GM12878 (cell line): Measurements from ENCODE around the gene RBPJ. TPM values are rescaled to one million over a fixed set of nuclear protein-coding genes. Genes with fewer than 3 reads are reported as not detected.

Experiments used
- ATAC-seq: fragments of 200-7000 bp; cut with Tn5 transposase; 3 replicates; pipeline ENCODE4 v1.9.1; 2020; ENCODE audit warnings: mild to moderate bottlenecking, moderate library complexity
- BruUV-seq: library from RNA; stranded (reverse); fragments of 400-500 nt; replicated peaks from 2 replicates; lab custom pipeline; 2021; lab: Mats Ljungman, UMichigan
- CTCF ChIA-PET: fragments of 300-600 bp; sonication (Branson Sonifier 250); formaldehyde crosslinking; extraction: SDS; loops from one replicate; lab custom pipeline; 2021; ENCODE audit warnings: inconsistent platforms; lab: Yijun Ruan, JAX
- POLR2A ChIA-PET: fragments of 350-600 bp; formaldehyde crosslinking; extraction: SDS; loops from one replicate; lab custom pipeline; 2021; ENCODE audit warnings: inconsistent platforms; lab: Charles Lee
- RAD21 ChIA-PET: fragments of 300-600 bp; sonication (Branson Sonifier 250); formaldehyde crosslinking; loops from one replicate; lab custom pipeline; 2023; ENCODE audit warnings: antibody characterized with exemption; ENCODE audit not compliant: unreplicated experiment; lab: Charles Lee
- SMC1A ChIA-PET: fragments of 300-600 bp; sonication (Branson Sonifier 250); formaldehyde crosslinking; loops from one replicate; lab custom pipeline; 2023; ENCODE audit not compliant: unreplicated experiment, uncharacterized antibody; lab: Charles Lee
- DNase-seq: peaks from one replicate; pipeline ENCODE4 v3.0.0-alpha.2; 2011; ENCODE audit warnings: low read depth, low spot score
- FAIRE-seq: peaks from 3 replicates; lab custom pipeline; 2011; peaks lifted over from hg19 to GRCh38; lab: Jason Lieb, UNC
- H2AFZ ChIP-seq: 2 replicates; pipeline ENCODE4 v1.6.0; 2011; ENCODE audit warnings: low read depth, low read length, control low read depth; ENCODE audit not compliant: control insufficient read depth
- H3K27ac ChIP-seq: 2 replicates; pipeline ENCODE4 v1.5.1; 2011; ENCODE audit warnings: control low read depth; ENCODE audit not compliant: control insufficient read depth, insufficient read depth
- H3K27me3 ChIP-seq, 2 experiments: replicated peaks in 1 of 2; 2 replicates each; pipeline versions ENCODE4 v1.6.0 to v1.6.1; 2011; ENCODE audit warnings: low read length in 1 of 2; ENCODE audit not compliant: control insufficient read depth in 2 of 2, insufficient read depth in 2 of 2
- H3K36me3 ChIP-seq, 2 experiments: 2 replicates each; pipeline ENCODE4 v1.5.1; 2011; ENCODE audit warnings: low read length in 1 of 2; ENCODE audit not compliant: control insufficient read depth in 2 of 2, insufficient read depth in 2 of 2
- H3K4me1 ChIP-seq: 2 replicates; pipeline ENCODE4 v1.6.1; 2011; ENCODE audit warnings: mild to moderate bottlenecking, low read length, moderate library complexity, mixed read lengths; ENCODE audit not compliant: control insufficient read depth, insufficient read depth
- H3K4me2 ChIP-seq: 2 replicates; pipeline ENCODE4 v1.6.0; 2011; ENCODE audit warnings: control low read depth; ENCODE audit not compliant: control insufficient read depth, insufficient read depth
- H3K4me3 ChIP-seq: fragments of 200-600 bp; sonication (generic); 2 replicates; pipeline ENCODE4 v1.5.1; 2016
- H3K79me2 ChIP-seq: 2 replicates; pipeline ENCODE4 v1.6.0; 2011; ENCODE audit warnings: low read length; ENCODE audit not compliant: control insufficient read depth, insufficient read depth
- H3K9ac ChIP-seq: 2 replicates; pipeline ENCODE4 v1.8.0; 2011; ENCODE audit warnings: low read length, control low read depth, mixed read lengths; ENCODE audit not compliant: control insufficient read depth, insufficient read depth
- H3K9me3 ChIP-seq: replicated peaks from 3 replicates; pipeline ENCODE4 v1.5.1; 2011; ENCODE audit warnings: mild to moderate bottlenecking, low read length; ENCODE audit not compliant: control insufficient read depth, insufficient read depth
- H4K20me1 ChIP-seq: 2 replicates; pipeline ENCODE4 v1.6.0; 2011; ENCODE audit not compliant: control insufficient read depth, insufficient read depth
- ATF7 ChIP-seq: fragments of 450-650 bp; IDR thresholded peaks from 2 replicates; pipeline ENCODE4 v1.6.1; 2016; ENCODE audit warnings: low read depth, mild to moderate bottlenecking
- CBFB ChIP-seq: IDR thresholded peaks from 2 replicates; pipeline ENCODE4 v1.6.1; 2016; ENCODE audit warnings: antibody characterized with exemption, low read depth
- FOXK2 ChIP-seq: fragments of 450-650 bp; IDR thresholded peaks from 2 replicates; pipeline ENCODE4 v1.6.1; 2017; ENCODE audit warnings: mild to moderate bottlenecking, moderate library complexity
- HCFC1 ChIP-seq: fragments of 150-350 bp; IDR thresholded peaks from 2 replicates; pipeline ENCODE4 v1.6.1; 2014; ENCODE audit warnings: low read length
- HDAC6 ChIP-seq: fragments of 200-600 bp; sonication (generic); IDR thresholded peaks from one replicate; pipeline ENCODE4 v1.8.0; 2017; ENCODE audit warnings: antibody characterized with exemption; ENCODE audit not compliant: unreplicated experiment
- MEF2B ChIP-seq: fragments of 450-650 bp; IDR thresholded peaks from 2 replicates; pipeline ENCODE4 v1.6.1; 2018; ENCODE audit warnings: mild to moderate bottlenecking, moderate library complexity; ENCODE audit not compliant: partially characterized antibody, poor library complexity, severe bottlenecking
- NKRF ChIP-seq: fragments of 450-650 bp; conservative IDR thresholded peaks from 2 replicates; pipeline ENCODE4 v1.6.1; 2017; ENCODE audit warnings: mild to moderate bottlenecking, moderate library complexity
- NR2C2 ChIP-seq: IDR thresholded peaks from 2 replicates; pipeline ENCODE4 v1.6.1; 2011; ENCODE audit warnings: borderline replicate concordance, low read depth; ENCODE audit not compliant: control insufficient read depth, insufficient read length
- TCF3 ChIP-seq: IDR thresholded peaks from 2 replicates; pipeline ENCODE4 v1.6.1; 2012; ENCODE audit warnings: low read depth, mild to moderate bottlenecking, low read length, borderline replicate concordance; ENCODE audit not compliant: insufficient read depth
- ZBED1 ChIP-seq: IDR thresholded peaks from 2 replicates; pipeline ENCODE4 v1.6.1; 2016; ENCODE audit warnings: borderline replicate concordance
- ZBTB11 ChIP-seq: fragments of 450-650 bp; formaldehyde crosslinking; IDR thresholded peaks from 2 replicates; pipeline ENCODE4 v1.5.0; 2022; ENCODE audit warnings: mild to moderate bottlenecking, missing genetic modification characterization
- ZNF622 ChIP-seq: fragments of 450-650 bp; IDR thresholded peaks from 2 replicates; pipeline ENCODE4 v1.6.1; 2017; ENCODE audit warnings: mild to moderate bottlenecking, inconsistent platforms
- ZZZ3 ChIP-seq: IDR thresholded peaks from 2 replicates; pipeline ENCODE4 v1.6.1; 2011; ENCODE audit warnings: low read depth; ENCODE audit not compliant: control insufficient read depth, insufficient read length
- WGBS: methylation state at CpG from one replicate; pipeline ENCODE4 v1.1.6; 2016; ENCODE audit warnings: low lambda C conversion rate; ENCODE audit not compliant: insufficient replicate concordance, insufficient coverage; ENCODE audit errors: missing lambda C conversion rate; 5-methylcytosine and 5-hydroxymethylcytosine counted together
- in situ Hi-C: fragments of 300-500 bp; cut with MboI; formaldehyde crosslinking; loops from 9 replicates; pipeline ENCODE4 v1.14.3; 2018; ENCODE audit warnings: mixed read lengths
- intact Hi-C: fragments of 100-400 bp; cut with micrococcal nuclease; formaldehyde crosslinking; loops from one replicate; pipeline ENCODE4 v1.14.2; 2022; ENCODE audit not compliant: unreplicated experiment
- polyA plus RNA-seq, 11 experiments: library from polyadenylated mRNA; depleted of rRNA in 4 of 11; unstranded in 6 of 11; stranded (reverse) in 5 of 11; fragments of >200 nt; fragmentation: Nextera tagmentation in 4 of 11; fragmentation: Illumina TruSeq in 1 of 11; extraction: Ambion mirVana in 4 of 11; extraction: Trizol in 1 of 11; gene quantifications; 1 replicate in 1 of 11; 2 replicates in 10 of 11; pipeline versions ENCODE4 v1.2.1 to v1.2.3, GENCODE V29; 2011 to 2016; ENCODE audit warnings: inconsistent platforms in 2 of 11, missing spikeins in 2 of 11, low read depth in 1 of 11
- total RNA-seq, 4 experiments: library from RNA; depleted of rRNA in 3 of 4; stranded (reverse); fragments of >200 nt in 3 of 4; fragmentation: Illumina TruSeq in 1 of 4; extraction: Trizol in 1 of 4; gene quantifications; 2 replicates each; pipeline versions ENCODE4 v1.2.1 to v1.2.3, GENCODE V29; 2013 to 2021
- TF ChIP-seq, protein P1 (sequence below): IDR thresholded peaks from 2 replicates; pipeline ENCODE4 v1.6.1; 2012; ENCODE audit warnings: low read length, inconsistent platforms

RBPJ gene
- total and polyA plus RNA-seq, 10 of the 15 experiments (the other 5 are each of a cell fraction or from before 2014, with no cell fraction given) = 24.5 to 87.6 (median 41.6) TPM

- ChIA-PET POLR2A (interaction anchor here (0.7 to 1.8 kb wide), 4 partner anchors 10 to 1416 kb away, joined by 3 to 7 read pairs (median 4); no protein-coding TSS in a partner anchor), RAD21 (interaction anchor here (0.7 to 1.8 kb wide), 4 partner anchors 8 to 24 kb away, joined by 3 to 6 read pairs (median 4); no protein-coding TSS in a partner anchor), CTCF (interaction anchor here (1.2 to 1.5 kb wide), 3 partner anchors 7 to 27 kb away, joined by 4 read pairs; no protein-coding TSS in a partner anchor), SMC1A (interaction anchor here (1.0 to 2.1 kb wide), 5 partner anchors 9 to 72 kb away, joined by 3 to 9 read pairs (median 3); no protein-coding TSS in a partner anchor)
- no peak overlapping the region for H3K9ac ChIP-seq
- H3K27me3 ChIP-seq = no peaks in the 10 kb centered on the region
- DNase-seq = no peak
- TF ChIP-seq ZBTB11 (CRISPR knock-in tag) (no peak), HCFC1 (no peak), NR2C2 (no peak), ATF7 (no peak), ZNF622 (no peak), TCF3 (no peak), MEF2B (no peak), ZBED1 (no peak), ZZZ3 (no peak), HDAC6 (no peak), FOXK2 (no peak), NKRF (no peak), CBFB (no peak)
- TF ChIP-seq, protein P1, sequence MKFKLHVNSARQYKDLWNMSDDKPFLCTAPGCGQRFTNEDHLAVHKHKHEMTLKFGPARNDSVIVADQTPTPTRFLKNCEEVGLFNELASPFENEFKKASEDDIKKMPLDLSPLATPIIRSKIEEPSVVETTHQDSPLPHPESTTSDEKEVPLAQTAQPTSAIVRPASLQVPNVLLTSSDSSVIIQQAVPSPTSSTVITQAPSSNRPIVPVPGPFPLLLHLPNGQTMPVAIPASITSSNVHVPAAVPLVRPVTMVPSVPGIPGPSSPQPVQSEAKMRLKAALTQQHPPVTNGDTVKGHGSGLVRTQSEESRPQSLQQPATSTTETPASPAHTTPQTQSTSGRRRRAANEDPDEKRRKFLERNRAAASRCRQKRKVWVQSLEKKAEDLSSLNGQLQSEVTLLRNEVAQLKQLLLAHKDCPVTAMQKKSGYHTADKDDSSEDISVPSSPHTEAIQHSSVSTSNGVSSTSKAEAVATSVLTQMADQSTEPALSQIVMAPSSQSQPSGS = no peak
- in situ Hi-C loops (no loop called here), intact Hi-C loops (no loop called here)
- H4K20me1 ChIP-seq = no peaks in the 10 kb centered on the region
- no peak for FAIRE-seq
- 92% methylated on average over 4 of the region's 4 CpGs for WGBS
- peaks cover 7% of the 10 kb centered on the region; the same call in 1 of the 2 replicates for H3K4me1 ChIP-seq
- H3K27ac ChIP-seq = no peak overlapping the region
- H3K9me3 ChIP-seq = no peaks in the 10 kb centered on the region
- no peaks in the 10 kb centered on the region for H3K79me2 ChIP-seq
- no peaks in the 10 kb centered on the region for H3K36me3 ChIP-seq
- no TSS peak for BruUV-seq
- H3K4me2 ChIP-seq = no peak overlapping the region
- no peak for ATAC-seq
- no peak overlapping the region for H3K4me3 ChIP-seq
- no peak overlapping the region for H2AFZ ChIP-seq
These were observed 17.8 kb upstream of the RBPJ start for GRCh38 chr4:26303008-26303407.
